Measurements from ENCODE around the gene FKBP5.
"Not testable (repeated sequence)": the region's sequence is repeated elsewhere in the genome, so short reads cannot be mapped to it uniquely, and the experiment has no call there.

Gene FKBP5

DNA sequence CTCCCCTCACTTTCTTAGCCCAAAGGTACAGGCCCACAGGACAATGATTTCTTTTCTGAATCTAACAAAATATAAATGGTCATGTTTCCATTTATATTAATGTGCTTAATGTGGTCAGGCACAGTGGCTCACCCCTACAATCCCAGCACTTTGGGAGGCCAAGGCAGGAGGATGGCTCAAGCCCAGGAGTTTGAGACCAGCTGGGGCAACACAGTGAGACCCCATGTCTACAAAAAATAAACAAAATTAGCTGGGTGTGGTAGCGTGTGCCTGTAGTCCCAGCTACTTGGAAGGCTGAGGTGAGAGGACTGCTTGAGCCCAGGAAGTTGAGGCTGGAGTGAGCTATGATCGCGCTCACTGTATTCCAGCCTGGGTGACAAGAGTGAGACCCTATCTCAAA, 98.8 kb downstream of the FKBP5 start:
- no peak overlapping the region for H3K4me3 ChIP-seq (ENCODE audit: low read depth, low read length)

DNA sequence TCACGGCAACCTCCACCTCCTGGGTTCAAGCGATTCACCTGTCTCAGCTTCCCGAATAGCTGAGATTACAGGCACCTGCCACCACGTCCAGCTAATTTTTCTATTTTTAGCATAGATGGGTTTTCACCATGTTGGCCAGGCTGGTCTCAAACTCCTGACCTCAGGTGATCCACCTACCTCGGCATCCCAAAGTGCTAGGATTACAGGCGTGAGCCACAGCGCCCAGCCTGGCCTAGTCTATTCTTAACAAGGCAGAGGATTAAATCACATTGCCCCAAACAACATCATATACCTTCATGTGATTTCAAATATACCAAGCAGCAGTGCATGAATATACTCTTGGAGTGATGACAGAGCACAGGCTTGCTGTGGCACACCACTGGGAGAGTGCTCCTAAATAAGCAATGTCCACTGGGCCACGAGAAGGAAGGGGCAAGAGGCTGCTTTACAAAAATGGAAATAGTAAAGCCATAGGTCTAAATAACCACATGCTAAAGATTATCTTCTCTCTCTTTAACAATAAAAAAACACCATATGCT, 99.4 kb downstream of the FKBP5 start:
- no peak overlapping the region for H3K4me3 ChIP-seq (ENCODE audit: low read depth, low read length)

DNA sequence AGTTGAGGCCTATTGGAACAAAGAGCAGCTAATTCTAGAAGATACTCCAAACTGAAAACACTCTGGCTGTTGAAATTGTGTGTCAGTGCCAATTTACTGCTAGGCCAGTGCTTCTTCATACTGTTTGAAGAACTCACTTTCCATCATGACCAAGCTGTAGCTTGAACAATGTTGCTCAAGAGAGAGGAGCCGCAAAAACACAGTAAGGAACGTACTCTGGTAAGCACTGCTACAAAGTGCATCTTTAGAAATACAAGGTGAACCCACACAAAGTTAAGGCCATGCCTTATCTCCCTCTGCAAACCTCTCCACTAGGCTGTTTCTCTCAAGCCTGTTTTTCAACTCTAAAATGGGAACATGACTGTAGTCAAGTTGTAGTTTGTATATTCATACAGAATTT, 101.5 kb downstream of the FKBP5 start:
- H3K4me3 ChIP-seq (ENCODE audit: low read depth, low read length) = no peak overlapping the region

DNA sequence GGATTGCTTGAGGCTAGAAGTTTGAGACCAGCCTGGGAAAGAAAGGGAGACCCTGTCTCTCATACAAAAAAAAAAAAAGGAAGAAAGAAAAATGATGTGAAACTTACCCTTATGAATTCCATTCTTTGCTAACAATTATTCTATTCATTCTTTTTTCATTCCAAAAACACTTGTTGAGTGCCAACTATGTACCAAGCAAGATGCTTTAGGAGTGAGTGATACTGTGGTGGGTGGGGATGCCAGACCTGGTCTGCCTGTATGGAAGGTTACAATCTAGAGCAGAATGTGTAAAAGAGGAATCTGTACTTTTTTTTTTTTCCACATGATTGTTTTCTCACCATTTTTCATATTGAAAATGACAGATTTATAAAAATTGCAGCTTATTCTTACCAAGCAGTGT, 102.2 kb downstream of the FKBP5 start:
- H3K4me3 ChIP-seq (ENCODE audit: low read depth, low read length) = no peak overlapping the region

GRCh38 chr6:35585658-35586057, 103.1 kb downstream of the FKBP5 start:
- H3K4me3 ChIP-seq (ENCODE audit: low read depth, low read length) = no peak overlapping the region

- no peak overlapping the region for H3K4me3 ChIP-seq (ENCODE audit: low read depth, low read length)
These were observed 104.6 kb downstream of the FKBP5 start for GRCh38 chr6:35583893-35584688.

DNA sequence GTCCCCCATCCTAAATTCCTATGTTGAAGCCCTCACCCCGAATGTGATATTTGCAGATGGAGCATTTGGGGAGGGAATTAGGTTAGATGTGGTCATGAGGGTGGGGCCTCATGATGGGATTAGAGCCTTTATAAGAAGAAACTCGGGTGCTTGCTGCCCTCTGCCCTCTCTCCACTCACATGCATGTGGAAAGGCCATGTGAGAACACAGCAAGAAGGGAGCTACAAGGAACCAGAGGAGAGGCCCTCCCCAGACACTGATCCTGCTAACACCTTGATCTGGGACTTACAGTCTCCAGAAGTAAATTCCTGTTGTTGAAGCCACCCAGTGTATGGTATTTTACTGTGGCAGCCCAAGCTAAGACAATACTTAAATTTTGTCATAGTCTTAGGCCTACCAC, 106.4 kb downstream of the FKBP5 start:
- no peak overlapping the region for H3K4me3 ChIP-seq (ENCODE audit: low read depth, low read length)

- no peak overlapping the region for H3K4me3 ChIP-seq (ENCODE audit: low read depth, low read length)
These were observed 107.1 kb downstream of the FKBP5 start for GRCh38 chr6:35581633-35582032.

DNA sequence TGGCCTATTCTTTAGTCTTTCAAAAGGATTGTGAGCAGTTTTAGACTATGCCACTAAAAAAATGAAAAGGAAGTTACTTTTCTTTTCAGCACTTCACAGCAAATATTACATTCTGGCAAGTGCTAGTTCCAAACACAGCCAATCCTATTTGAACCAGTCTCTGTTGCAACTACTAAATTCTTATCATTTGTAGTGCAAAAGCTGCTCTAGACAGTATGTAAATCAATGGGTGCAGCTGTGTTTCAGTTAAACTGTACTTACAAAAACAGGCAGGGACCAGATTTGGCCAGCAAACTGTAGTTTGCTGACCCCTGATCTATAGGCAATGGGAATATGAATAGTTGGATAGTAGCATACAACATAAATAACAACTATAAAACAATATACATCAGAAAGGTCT, 107.9 kb downstream of the FKBP5 start:
- H3K4me3 ChIP-seq (ENCODE audit: low read depth, low read length) = no peak overlapping the region

DNA sequence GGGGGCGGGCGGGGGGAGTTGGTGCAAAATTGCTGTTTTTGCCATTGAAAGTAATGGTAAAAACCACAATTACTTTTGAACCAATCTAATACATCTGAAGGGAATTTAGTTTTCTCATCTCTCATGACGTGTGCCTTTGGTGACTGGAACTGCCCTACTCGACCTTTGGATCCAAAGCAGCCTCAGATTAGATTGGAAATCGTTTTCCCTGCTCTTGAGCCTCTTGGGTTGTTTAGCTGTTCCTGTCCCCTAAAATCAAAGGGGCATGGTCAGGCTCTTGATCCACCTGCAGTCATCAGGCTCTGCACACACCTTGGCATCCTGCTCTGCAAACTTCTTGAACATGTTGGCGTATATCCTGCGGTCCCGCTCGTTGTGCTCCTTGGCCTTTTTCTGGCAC, 112.0 kb downstream of the FKBP5 start:
- no peak overlapping the region for H3K4me3 ChIP-seq (ENCODE audit: low read depth, low read length)

GRCh38 chr6:35573495-35574110, 115.1 kb downstream of the FKBP5 start:
- no peak overlapping the region for H3K4me3 ChIP-seq (ENCODE audit: low read depth, low read length)

DNA sequence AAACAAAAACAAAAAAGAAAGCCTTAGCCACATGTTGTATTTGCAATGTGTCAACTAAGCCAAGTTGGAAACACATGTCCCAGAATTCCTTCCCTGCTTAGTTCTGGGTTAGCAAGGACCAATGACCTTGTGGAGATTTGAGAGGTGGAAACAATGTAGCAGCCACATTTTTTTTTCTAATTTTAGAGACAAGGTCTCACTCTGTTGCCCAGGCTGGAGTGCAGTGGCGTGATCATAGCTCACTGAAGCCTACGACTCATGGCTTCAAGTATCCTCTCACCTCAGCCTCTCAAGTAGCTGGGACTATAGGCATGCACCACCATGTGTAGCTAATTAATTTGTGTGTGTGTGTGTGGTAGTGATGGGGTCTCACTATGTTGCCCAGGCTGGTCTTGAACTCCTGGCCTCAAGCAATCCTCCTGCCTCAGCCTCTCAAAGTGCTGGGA, 117.8 kb downstream of the FKBP5 start:
- H3K4me3 ChIP-seq (ENCODE audit: low read depth, low read length) = not testable (repeated sequence)

GRCh38 chr6:35569011-35569461, 119.7 kb downstream of the FKBP5 start:
- H3K4me3 ChIP-seq (ENCODE audit: low read depth, low read length) = no peak overlapping the region

- no peak overlapping the region for H3K4me3 ChIP-seq (ENCODE audit: low read depth, low read length)
These were observed 121.9 kb downstream of the FKBP5 start for GRCh38 chr6:35566794-35567193.

DNA sequence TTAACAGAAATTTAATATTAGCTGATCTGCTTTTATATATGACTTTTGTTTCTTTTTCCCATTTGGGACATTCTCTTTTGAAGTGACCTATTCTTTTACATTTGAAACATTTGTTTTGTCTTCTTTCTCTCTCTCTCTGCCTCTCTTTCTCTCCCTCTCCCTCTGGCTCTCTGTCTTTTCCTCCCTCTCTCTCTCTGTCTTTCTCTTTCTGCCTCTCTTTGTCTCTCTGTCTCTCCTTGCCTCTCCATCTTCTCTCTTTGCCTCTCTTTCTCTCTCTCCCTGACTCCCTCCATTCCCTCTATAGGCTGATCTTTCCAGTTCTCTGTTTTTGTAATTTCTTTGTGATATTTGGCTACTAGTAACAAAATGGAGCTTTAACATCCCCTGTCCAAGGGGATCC, 124.0 kb downstream of the FKBP5 start:
- H3K4me3 ChIP-seq (ENCODE audit: low read depth, low read length) = no peak overlapping the region

DNA sequence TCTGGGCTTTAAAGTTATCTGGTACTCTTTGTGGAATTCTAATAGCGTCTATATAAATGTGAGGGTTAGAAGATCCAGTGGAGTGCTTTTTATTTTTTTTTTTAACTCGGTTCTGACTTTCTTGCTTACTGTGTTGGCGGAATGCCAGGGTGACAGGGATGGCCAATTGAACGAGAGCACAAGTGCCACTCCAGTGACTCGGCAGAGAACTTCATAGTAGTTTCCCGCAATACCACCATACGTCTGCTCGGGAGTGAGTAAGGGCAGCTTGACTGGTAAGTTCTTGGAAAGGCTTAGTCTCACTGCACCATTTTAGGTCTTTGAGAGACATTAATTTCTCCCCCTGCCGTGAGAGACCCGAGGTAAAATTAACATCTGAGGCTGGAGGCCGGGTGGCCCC, 126.7 kb downstream of the FKBP5 start:
- H3K4me3 ChIP-seq (ENCODE audit: low read depth, low read length) = no peak overlapping the region

DNA sequence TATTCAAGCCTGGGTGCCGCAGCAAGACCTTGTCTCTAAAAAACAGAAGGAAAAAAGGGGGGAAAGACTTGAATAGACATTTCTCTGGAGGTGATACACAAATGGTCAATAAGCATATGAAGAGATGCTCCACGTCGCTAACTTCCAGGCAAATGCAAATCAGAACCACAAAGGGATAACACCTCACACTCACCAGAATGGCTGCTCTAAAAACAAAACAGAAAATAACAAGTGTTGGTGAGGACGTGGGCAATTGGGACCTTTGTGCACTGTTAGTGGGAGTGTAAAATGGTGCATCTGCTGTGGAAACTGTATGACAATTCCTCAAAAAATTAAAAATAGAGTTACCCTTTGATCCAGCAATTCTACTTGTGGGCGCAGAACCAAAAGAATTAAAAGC, 127.6 kb downstream of the FKBP5 start:
- no peak overlapping the region for H3K4me3 ChIP-seq (ENCODE audit: low read depth, low read length)

DNA sequence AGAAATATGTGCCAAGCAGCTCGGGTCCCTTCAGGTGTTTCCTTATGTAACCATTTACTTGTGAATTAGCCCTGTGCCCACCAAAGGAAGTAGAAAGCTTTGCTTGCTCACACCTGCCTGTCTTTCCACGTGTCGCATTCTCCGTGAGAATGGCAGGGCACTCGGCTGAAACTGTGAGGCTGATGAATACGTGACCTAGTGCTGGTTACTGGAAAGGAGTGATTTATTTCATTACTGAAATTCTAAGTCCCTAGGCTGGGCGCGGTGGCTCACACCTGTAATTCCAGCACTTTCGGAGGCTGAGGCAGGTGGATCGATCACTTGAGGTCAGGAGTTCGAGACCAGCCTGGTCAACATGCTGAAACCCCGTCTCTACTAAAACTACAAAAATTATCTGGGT, 130.1 kb downstream of the FKBP5 start:
- H3K4me3 ChIP-seq (ENCODE audit: low read depth, low read length) = no peak overlapping the region

GRCh38 chr6:35557239-35557638, 131.5 kb downstream of the FKBP5 start:
- H3K4me3 ChIP-seq (ENCODE audit: low read depth, low read length) = no peak overlapping the region

GRCh38 chr6:35554811-35555210, 133.9 kb downstream of the FKBP5 start:
- H3K4me3 ChIP-seq (ENCODE audit: low read depth, low read length) = no peak overlapping the region

DNA sequence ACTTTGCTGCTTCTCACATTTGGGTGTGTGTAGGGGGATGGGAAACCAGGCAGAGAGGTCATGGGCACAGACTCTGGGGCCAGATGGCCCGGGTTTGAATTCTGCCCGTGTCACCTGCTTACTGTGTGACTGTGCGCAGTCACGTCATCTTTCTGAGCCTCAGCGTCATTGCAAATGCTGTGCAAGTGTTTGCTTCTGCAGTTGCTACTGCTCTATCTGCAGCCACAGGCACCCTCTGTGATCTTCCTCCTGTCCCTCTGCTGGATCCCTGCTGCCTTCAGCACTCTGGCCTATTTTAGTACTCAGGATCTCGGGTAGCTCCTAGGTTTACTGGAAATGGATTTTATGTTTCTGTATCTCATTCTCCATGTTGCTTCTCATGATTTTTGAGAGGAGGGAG, 135.4 kb downstream of the FKBP5 start:
- H3K4me3 ChIP-seq (ENCODE audit: low read depth, low read length) = no peak overlapping the region

- H3K4me3 ChIP-seq (ENCODE audit: low read depth, low read length) = no peak overlapping the region
These were observed 136.3 kb downstream of the FKBP5 start for GRCh38 chr6:35552285-35552917.
